GM13976 (cell line): ENCODE measurements around the gene C4orf50.
"Not testable (repeated sequence)": the region's sequence is repeated elsewhere in the genome, so short reads cannot be mapped to it uniquely, and the experiment has no call there.

Experiments used
- DNase-seq: peaks from one replicate; pipeline ENCODE4 v3.0.0; 2012; ENCODE audit warnings: low spot score
- CTCF ChIP-seq: IDR thresholded peaks from 2 replicates; pipeline ENCODE4 v1.5.1; 2012; ENCODE audit warnings: borderline replicate concordance, mild to moderate bottlenecking; ENCODE audit not compliant: insufficient read depth; ENCODE audit errors: extremely low read depth, missing control alignments, control extremely low read depth
- in situ Hi-C: fragments of 300-500 bp; cut with MboI; formaldehyde crosslinking; loops from one replicate; pipeline ENCODE4 v1.12.0; 2022; ENCODE audit warnings: low sequenced_read_pairs, mixed read lengths, inconsistent platforms; ENCODE audit not compliant: unreplicated experiment

The C4orf50 gene

GRCh38 chr4:5955201-5955821 lies 62.9 kb downstream of the C4orf50 start:
- in situ Hi-C loops: no loop called here
- no peak for DNase-seq
- TF ChIP-seq CTCF: no peak

- no peak for DNase-seq
- in situ Hi-C loops: no loop called here
- no peak for TF ChIP-seq CTCF
These were observed 64.0 kb downstream of the C4orf50 start for GRCh38 chr4:5954056-5954760.

- no peak for DNase-seq
- in situ Hi-C loops: no loop called here
- no peak for TF ChIP-seq CTCF
These were observed 65.0 kb downstream of the C4orf50 start for GRCh38 chr4:5952975-5953951.

- no peak for TF ChIP-seq CTCF
- in situ Hi-C loops: no loop called here
- DNase-seq: no peak
These were observed 65.8 kb downstream of the C4orf50 start for GRCh38 chr4:5952286-5952974.

- DNase-seq, in situ Hi-C loops: not testable (repeated sequence)
These were observed 71.6 kb downstream of the C4orf50 start for GRCh38 chr4:5946653-5947052.

- no peak for TF ChIP-seq CTCF
- no peak for DNase-seq
- in situ Hi-C loops: no loop called here
These were observed 72.3 kb downstream of the C4orf50 start for GRCh38 chr4:5945936-5946335.
